Astrocyte (in vitro differentiated cells and primary cell): ENCODE data around the gene AP3S1.

ENCODE experiments used
- EZH2 ChIP-seq: IDR thresholded peaks from 2 replicates; pipeline ENCODE4 v1.6.1; 2012; ENCODE audit warnings: mild to moderate bottlenecking, low read length, inconsistent platforms; ENCODE audit not compliant: insufficient read depth
- TF ChIP-seq, protein P1 (sequence below): IDR thresholded peaks from 2 replicates; pipeline ENCODE4 v1.5.1; 2011; ENCODE audit warnings: low read depth, mild to moderate bottlenecking, inconsistent platforms, low read length, moderate library complexity; ENCODE audit not compliant: insufficient read depth

GRCh38 chr5:115930630-115931337 is 89.0 kb downstream of the AP3S1 start:
- TF ChIP-seq, protein P1, sequence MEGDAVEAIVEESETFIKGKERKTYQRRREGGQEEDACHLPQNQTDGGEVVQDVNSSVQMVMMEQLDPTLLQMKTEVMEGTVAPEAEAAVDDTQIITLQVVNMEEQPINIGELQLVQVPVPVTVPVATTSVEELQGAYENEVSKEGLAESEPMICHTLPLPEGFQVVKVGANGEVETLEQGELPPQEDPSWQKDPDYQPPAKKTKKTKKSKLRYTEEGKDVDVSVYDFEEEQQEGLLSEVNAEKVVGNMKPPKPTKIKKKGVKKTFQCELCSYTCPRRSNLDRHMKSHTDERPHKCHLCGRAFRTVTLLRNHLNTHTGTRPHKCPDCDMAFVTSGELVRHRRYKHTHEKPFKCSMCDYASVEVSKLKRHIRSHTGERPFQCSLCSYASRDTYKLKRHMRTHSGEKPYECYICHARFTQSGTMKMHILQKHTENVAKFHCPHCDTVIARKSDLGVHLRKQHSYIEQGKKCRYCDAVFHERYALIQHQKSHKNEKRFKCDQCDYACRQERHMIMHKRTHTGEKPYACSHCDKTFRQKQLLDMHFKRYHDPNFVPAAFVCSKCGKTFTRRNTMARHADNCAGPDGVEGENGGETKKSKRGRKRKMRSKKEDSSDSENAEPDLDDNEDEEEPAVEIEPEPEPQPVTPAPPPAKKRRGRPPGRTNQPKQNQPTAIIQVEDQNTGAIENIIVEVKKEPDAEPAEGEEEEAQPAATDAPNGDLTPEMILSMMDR, result no peak
- no peak for TF ChIP-seq EZH2
